Measurements from ENCODE around the gene PLEKHG3.

DNA sequence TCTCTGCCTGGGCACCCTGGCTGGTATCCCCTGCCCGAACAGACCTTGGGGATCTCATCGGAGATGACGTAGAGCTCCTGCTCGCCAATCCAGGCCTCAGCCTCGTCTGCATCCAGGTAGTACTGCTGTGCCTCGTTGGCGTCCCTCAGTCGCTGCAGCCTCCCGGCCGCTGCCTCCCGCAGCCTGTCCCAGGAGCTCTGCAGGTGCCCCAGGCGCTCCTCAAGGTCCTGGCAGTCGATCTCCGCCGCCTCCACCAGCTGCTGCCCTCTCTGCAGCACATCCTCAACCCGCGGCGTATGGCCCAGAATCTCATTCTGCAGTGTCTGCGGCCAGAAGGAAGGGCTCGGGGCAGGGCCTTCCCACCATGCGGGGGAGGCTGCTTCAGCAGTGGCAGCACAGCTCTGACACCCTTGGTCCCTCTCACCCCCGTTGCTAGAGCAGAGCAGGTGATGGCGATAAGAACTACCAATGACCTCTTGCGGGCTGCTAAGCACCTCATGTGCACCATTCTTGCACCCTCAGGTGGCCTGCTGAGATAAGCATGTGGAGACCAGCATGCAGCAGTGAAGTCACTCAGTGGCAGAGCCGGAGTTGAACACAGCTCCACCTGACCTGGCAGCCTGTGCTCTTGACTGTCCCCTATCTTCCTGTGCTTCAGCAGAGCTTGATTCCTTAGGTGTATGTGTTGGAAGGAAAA lies 71.0 kb downstream of the PLEKHG3 start:
- no peak for TF ChIP-seq POLR2A (IDR thresholded peaks at IDR 0.05)
- TF ChIP-seq, protein P1, sequence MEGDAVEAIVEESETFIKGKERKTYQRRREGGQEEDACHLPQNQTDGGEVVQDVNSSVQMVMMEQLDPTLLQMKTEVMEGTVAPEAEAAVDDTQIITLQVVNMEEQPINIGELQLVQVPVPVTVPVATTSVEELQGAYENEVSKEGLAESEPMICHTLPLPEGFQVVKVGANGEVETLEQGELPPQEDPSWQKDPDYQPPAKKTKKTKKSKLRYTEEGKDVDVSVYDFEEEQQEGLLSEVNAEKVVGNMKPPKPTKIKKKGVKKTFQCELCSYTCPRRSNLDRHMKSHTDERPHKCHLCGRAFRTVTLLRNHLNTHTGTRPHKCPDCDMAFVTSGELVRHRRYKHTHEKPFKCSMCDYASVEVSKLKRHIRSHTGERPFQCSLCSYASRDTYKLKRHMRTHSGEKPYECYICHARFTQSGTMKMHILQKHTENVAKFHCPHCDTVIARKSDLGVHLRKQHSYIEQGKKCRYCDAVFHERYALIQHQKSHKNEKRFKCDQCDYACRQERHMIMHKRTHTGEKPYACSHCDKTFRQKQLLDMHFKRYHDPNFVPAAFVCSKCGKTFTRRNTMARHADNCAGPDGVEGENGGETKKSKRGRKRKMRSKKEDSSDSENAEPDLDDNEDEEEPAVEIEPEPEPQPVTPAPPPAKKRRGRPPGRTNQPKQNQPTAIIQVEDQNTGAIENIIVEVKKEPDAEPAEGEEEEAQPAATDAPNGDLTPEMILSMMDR (IDR thresholded peaks at IDR 0.05): no peak
- TF ChIP-seq EP300 (IDR thresholded peaks at IDR 0.05): no peak
